Transverse colon (tissue), 4 donors: ENCODE data around the gene XYLT1.

Source experiments
- EP300 ChIP-seq: sonication (generic); formaldehyde crosslinking; IDR thresholded peaks from one replicate; pipeline ENCODE4 v1.6.1; 2017; ENCODE audit warnings: antibody characterized with exemption, low read depth
- POLR2A ChIP-seq: fragments of 450-650 bp; IDR thresholded peaks from one replicate; pipeline ENCODE4 v1.6.1; 2016; ENCODE audit warnings: antibody characterized with exemption, mild to moderate bottlenecking, moderate library complexity
- POLR2AphosphoS5 ChIP-seq, 3 donors: sonication (generic); formaldehyde crosslinking; IDR thresholded peaks; one replicate each; pipeline ENCODE4 v1.6.1; 2016; ENCODE audit warnings: antibody characterized with exemption in 3 of 3
- TF ChIP-seq, protein P1 (sequence below), 5 experiments: fragments of 200-600 bp in 3 of 5; fragments of 450-650 bp in 2 of 5; sonication (generic) in 3 of 5; IDR thresholded peaks; 1 replicate in 2 of 5; 2 replicates in 3 of 5; pipeline ENCODE4 v1.5.1; 2016 to 2017; ENCODE audit warnings: antibody characterized with exemption in 5 of 5, inconsistent platforms in 3 of 5, mild to moderate bottlenecking in 2 of 5, moderate library complexity in 1 of 5

GRCh38 chr16:17227278-17227677 lies 243.5 kb downstream of the XYLT1 start:
- TF ChIP-seq, protein P1, sequence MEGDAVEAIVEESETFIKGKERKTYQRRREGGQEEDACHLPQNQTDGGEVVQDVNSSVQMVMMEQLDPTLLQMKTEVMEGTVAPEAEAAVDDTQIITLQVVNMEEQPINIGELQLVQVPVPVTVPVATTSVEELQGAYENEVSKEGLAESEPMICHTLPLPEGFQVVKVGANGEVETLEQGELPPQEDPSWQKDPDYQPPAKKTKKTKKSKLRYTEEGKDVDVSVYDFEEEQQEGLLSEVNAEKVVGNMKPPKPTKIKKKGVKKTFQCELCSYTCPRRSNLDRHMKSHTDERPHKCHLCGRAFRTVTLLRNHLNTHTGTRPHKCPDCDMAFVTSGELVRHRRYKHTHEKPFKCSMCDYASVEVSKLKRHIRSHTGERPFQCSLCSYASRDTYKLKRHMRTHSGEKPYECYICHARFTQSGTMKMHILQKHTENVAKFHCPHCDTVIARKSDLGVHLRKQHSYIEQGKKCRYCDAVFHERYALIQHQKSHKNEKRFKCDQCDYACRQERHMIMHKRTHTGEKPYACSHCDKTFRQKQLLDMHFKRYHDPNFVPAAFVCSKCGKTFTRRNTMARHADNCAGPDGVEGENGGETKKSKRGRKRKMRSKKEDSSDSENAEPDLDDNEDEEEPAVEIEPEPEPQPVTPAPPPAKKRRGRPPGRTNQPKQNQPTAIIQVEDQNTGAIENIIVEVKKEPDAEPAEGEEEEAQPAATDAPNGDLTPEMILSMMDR (IDR thresholded peaks at IDR 0.05) = peak in 1 of 5 experiments; percentile 15
- no peak for TF ChIP-seq POLR2A
- no peak for TF ChIP-seq POLR2AphosphoS5 (IDR thresholded peaks at IDR 0.05)
- TF ChIP-seq EP300 = no peak
